OCI-LY3 (cell line): ENCODE measurements around the gene FGD4.
A peak's percentile ranks its signal among the peaks of the same experiment; 100 is the strongest.

Experiments used
- H2AFZ ChIP-seq: fragments of 200-600, 300-600 bp; shearing (Covaris generic); 2 replicates; pipeline ENCODE4 v1.6.0; 2014; ENCODE audit warnings: antibody characterized with exemption, low read depth, low read length
- H3K27ac ChIP-seq: fragments of 200-600, 300-600 bp; sonication (generic); 2 replicates; pipeline ENCODE4 v1.5.1; 2014; ENCODE audit warnings: mild to moderate bottlenecking, low read length, moderate library complexity, mixed read lengths
- H3K27me3 ChIP-seq: fragments of 200-600, 300-600 bp; sonication (generic); 2 replicates; pipeline ENCODE4 v1.6.1; 2014; ENCODE audit warnings: low read depth, low read length, mixed read lengths
- H3K36me3 ChIP-seq: fragments of 200-600, 300-600 bp; sonication (generic); replicated peaks from 2 replicates; pipeline ENCODE3; 2014; ENCODE audit warnings: low read depth, low read length, mixed read lengths
- H3K4me1 ChIP-seq: fragments of 300-600, 200-600 bp; sonication (generic); 2 replicates; pipeline ENCODE4 v1.6.1; 2014; ENCODE audit warnings: low read length, mixed read lengths
- H3K4me2 ChIP-seq: fragments of 200-600, 300-600 bp; sonication (generic); 2 replicates; pipeline ENCODE4 v1.6.1; 2014; ENCODE audit warnings: low read length, mixed read lengths
- H3K4me3 ChIP-seq: fragments of 300-600, 200-600 bp; sonication (generic); 2 replicates; pipeline ENCODE4 v1.5.1; 2014; ENCODE audit warnings: antibody characterized with exemption, mild to moderate bottlenecking, low read length, moderate library complexity
- H3K79me2 ChIP-seq: fragments of 300-600, 200-600 bp; shearing (Covaris generic); 2 replicates; pipeline ENCODE4 v1.6.1; 2014; ENCODE audit warnings: mild to moderate bottlenecking, low read length, mixed read lengths
- H3K9ac ChIP-seq: fragments of 300-600, 200-600 bp; shearing (Covaris generic); 2 replicates; pipeline ENCODE4 v1.6.0; 2014; ENCODE audit warnings: mild to moderate bottlenecking, low read length, moderate library complexity
- H3K9me3 ChIP-seq: fragments of 200-600, 300-600 bp; shearing (Covaris generic); 2 replicates; pipeline ENCODE4 v1.6.1; 2014; ENCODE audit warnings: low read length, mixed read lengths; ENCODE audit not compliant: insufficient read depth
- H4K20me1 ChIP-seq: fragments of 200-600, 300-600 bp; sonication (generic); 2 replicates; pipeline ENCODE4 v1.6.1; 2016; ENCODE audit warnings: low read length, mixed read lengths; ENCODE audit not compliant: insufficient read depth
- EZH2phosphoT487 ChIP-seq: fragments of 200-600 bp; shearing (Covaris generic); IDR thresholded peaks from 2 replicates; pipeline ENCODE4 v1.6.1; 2018; ENCODE audit warnings: antibody characterized with exemption, mixed run types, low read depth
- TF ChIP-seq, protein P1 (sequence below): fragments of 200-600, 300-600 bp; sonication (generic); IDR thresholded peaks from 2 replicates; pipeline ENCODE4 v1.5.1; 2014; ENCODE audit warnings: antibody characterized with exemption, low read length, low read depth

FGD4 gene

DNA sequence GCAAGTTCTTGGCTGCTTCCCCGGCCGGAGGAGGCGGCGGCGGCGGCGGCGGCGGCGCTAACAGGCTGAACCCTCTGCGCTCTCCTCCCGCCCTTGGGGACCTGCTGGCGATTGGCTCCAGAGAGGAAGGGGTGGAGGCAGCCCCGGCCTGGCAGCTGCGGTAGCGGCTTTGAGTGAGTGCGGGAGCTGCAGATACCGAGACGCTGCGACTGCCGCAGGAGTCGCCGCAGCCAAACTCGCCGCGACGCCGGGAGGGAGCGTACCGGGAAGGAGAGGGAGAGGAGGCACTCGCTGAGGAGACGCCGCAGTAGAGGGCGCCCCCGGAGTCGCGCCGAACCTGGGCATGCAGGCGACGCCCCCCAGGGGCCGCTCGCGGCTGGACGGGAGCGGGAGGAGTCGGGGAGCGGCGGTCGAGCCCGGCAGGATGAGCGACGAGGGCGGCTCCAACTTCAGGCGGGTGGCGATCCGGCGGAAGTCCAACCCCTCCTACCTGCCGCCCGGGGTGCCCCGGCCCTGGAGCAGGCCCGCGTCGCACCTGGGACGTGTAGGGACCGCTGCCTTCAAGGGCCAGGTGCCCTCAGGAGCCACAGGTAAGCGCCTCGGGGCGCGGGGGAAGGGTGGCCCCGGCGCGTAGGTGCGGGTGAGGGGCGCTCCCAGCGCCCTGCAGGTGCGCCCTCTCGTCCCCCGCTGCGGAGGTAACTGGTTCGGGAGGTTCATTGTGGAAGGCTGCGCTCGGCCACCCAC, at the start of gene FGD4:
FGD4 (plus strand) TSS at position 189 of the 744 bp plus-strand sequence.
- H3K27ac ChIP-seq: no peak within 1 kb of the TSS

DNA sequence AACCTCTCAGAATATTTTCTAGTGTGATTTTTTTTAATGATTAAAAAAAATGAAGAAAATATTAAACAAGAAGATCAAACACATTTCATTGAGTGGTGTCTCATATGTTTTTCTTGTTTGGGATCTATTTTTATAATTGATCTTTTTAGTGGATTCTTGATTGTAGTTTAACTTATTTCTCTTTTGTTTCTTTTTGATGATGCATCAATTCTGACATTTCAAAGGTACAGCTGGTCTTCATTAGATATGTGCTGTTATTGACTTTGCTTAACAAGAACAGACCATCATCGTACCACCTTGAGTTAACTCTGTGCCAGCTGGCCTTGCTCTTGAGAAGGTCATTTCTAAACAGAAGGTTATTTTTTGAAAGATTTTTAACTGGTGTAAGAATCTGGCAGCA, 45.8 kb upstream of the FGD4 start:
- H3K27me3 ChIP-seq: no peaks in the 10 kb centered on the region
- no peak overlapping the region for H3K4me2 ChIP-seq

More for the DNA sequence above, at the start of gene FGD4:
- Histone ChIP-seq H4K20me1 (no peaks in the 10 kb centered on the region), H3K79me2 (no peaks in the 10 kb centered on the region), H3K4me1 (peaks cover 14% of the 10 kb centered on the region), H3K4me2 (peak within 1 kb of the TSS; percentile 95), H2AFZ (peak within 1 kb of the TSS; percentile 44), H3K9ac (peak within 1 kb of the TSS; percentile 42), H3K4me3 (peak within 1 kb of the TSS; percentile 76), H3K27me3 (peaks cover 16% of the 10 kb centered on the region), H3K9me3 (no peaks in the 10 kb centered on the region), H3K36me3 (no peaks in the 10 kb centered on the region)
- TF ChIP-seq, protein P1, sequence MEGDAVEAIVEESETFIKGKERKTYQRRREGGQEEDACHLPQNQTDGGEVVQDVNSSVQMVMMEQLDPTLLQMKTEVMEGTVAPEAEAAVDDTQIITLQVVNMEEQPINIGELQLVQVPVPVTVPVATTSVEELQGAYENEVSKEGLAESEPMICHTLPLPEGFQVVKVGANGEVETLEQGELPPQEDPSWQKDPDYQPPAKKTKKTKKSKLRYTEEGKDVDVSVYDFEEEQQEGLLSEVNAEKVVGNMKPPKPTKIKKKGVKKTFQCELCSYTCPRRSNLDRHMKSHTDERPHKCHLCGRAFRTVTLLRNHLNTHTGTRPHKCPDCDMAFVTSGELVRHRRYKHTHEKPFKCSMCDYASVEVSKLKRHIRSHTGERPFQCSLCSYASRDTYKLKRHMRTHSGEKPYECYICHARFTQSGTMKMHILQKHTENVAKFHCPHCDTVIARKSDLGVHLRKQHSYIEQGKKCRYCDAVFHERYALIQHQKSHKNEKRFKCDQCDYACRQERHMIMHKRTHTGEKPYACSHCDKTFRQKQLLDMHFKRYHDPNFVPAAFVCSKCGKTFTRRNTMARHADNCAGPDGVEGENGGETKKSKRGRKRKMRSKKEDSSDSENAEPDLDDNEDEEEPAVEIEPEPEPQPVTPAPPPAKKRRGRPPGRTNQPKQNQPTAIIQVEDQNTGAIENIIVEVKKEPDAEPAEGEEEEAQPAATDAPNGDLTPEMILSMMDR: peak; percentile 58
- TF ChIP-seq EZH2phosphoT487: no peak

DNA sequence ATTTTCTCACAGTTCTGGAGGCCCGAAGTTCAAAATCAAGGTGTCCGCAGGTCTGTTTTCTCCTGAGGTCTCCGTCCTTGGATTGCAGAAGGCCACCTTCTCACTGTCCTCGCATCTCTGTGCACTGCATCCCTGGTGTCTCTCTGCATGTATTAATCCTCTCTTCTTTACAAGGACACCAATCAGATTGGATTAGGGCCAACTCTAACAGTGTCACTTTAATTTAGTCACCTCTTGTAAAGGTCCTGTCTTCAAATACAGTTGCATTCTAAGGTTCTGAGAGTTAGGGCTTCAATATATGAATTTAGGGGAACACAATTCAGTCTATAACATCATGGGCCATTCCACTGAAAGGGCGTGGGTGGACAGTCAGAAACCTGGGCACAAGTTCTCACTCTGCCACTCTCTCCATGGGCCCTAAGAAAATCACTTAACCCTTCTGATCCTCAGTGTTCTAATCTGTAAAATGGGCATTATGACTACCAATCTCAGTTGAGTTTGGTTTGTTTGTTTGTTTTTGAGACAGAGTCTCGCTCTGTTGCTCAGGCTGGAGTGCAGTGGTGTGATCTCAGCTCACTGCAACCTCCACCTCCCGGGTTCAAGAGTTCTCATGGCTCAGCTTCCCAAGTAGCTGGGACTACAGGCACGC, 41.6 kb upstream of the FGD4 start:
- no peak for TF ChIP-seq EZH2phosphoT487
- TF ChIP-seq, protein P1: no peak
- Histone ChIP-seq H4K20me1 (no peaks in the 10 kb centered on the region), H3K27ac (no peak overlapping the region), H3K79me2 (no peaks in the 10 kb centered on the region), H3K4me3 (no peak overlapping the region), H3K27me3 (no peaks in the 10 kb centered on the region), H3K4me1 (no peaks in the 10 kb centered on the region), H3K36me3 (no peaks in the 10 kb centered on the region), H3K9ac (no peak overlapping the region), H2AFZ (no peak overlapping the region), H3K9me3 (no peaks in the 10 kb centered on the region), H3K4me2 (no peak overlapping the region)

More for the DNA sequence above, 45.8 kb upstream of the FGD4 start:
- Histone ChIP-seq H3K9ac (no peak overlapping the region), H4K20me1 (no peaks in the 10 kb centered on the region), H3K27ac (no peak overlapping the region), H3K4me1 (no peaks in the 10 kb centered on the region), H2AFZ (no peak overlapping the region), H3K4me3 (no peak overlapping the region), H3K36me3 (no peaks in the 10 kb centered on the region), H3K9me3 (no peaks in the 10 kb centered on the region), H3K79me2 (no peaks in the 10 kb centered on the region)
- TF ChIP-seq EZH2phosphoT487: no peak
- TF ChIP-seq, protein P1: no peak

DNA sequence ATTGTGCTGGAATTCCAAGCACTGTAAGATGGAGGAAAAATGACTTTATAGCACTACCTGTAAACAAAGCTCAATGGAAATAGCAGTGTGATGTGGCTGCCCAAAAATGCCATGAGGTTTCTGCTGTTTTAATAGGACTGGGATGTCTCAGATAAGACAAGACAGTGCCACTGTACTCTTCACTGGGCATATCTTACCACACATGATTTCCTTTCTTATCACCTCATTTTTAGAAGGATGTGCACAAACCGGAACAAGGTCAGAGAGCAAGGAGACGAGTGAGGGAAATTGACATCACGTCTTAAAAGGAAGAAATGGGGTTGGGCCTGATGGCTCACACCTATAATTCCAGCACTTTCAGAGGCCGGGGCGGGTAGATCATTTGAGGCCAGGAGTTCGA, 38.4 kb upstream of the FGD4 start:
- no peak overlapping the region for H3K4me3 ChIP-seq
- no peak overlapping the region for H3K4me2 ChIP-seq
- H3K27me3 ChIP-seq: no peaks in the 10 kb centered on the region
- TF ChIP-seq, protein P1: no peak
- no peak for TF ChIP-seq EZH2phosphoT487
- no peaks in the 10 kb centered on the region for H3K79me2 ChIP-seq
- no peaks in the 10 kb centered on the region for H4K20me1 ChIP-seq
- H3K4me1 ChIP-seq: no peaks in the 10 kb centered on the region
- no peak overlapping the region for H3K27ac ChIP-seq
- no peaks in the 10 kb centered on the region for H3K36me3 ChIP-seq
- no peak overlapping the region for H2AFZ ChIP-seq
- no peaks in the 10 kb centered on the region for H3K9me3 ChIP-seq
- H3K9ac ChIP-seq: no peak overlapping the region
